Measurements from ENCODE around the gene ABLIM2. TPM values are rescaled to one million over a fixed set of nuclear protein-coding genes. Genes with fewer than 3 reads are reported as not detected.

Gene ABLIM2
- total RNA-seq, 1 donor from 2014 or later = 5.0 TPM

- DNase-seq = no peak
Observed at GRCh38 chr4:8044244-8044643, 114.4 kb downstream of the ABLIM2 start.

- DNase-seq = no peak
Observed at GRCh38 chr4:8043596-8043995, 115.0 kb downstream of the ABLIM2 start.

DNA sequence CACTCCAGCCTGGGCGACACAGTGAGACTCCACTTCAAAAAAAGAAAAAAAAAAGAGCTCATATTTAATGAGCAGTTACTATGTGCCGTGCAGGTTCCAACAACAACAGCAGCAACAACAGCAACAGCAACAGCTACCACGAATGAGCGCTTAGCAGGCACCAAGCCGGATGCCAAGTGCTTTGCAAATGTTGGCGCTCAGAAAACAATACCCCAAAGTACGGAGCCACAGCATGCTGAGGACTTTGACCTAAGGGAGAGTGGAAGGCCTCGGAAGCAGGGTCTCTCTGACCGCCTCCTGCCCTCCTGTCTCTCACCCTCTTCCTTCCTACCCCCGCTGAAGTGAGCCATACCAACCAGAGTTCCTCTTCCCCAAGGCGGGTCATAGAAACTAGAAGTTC, 116.7 kb downstream of the ABLIM2 start:
- no peak for DNase-seq

- DNase-seq = no peak
Observed at GRCh38 chr4:8041172-8041571, 117.4 kb downstream of the ABLIM2 start.

DNA sequence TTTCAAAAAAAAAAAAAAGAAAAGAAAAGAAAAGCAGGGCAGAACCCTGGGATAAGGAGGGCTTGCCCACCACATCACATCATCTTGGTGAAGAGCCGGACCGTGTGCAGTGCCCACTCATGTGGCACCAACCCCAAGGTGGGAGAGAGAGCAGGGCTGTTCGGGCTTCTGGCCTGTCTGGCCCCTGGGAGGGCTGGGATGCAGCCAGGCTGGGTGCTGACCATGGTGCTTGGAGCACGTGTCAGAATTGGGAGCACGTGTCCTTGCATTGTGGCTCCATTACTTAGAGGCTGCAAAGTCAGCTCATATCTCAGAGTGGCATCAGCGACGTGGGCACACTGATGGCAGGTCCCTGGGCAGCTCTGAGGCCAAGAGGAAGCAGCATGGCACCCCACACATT, 118.0 kb downstream of the ABLIM2 start:
- DNase-seq = no peak

DNA sequence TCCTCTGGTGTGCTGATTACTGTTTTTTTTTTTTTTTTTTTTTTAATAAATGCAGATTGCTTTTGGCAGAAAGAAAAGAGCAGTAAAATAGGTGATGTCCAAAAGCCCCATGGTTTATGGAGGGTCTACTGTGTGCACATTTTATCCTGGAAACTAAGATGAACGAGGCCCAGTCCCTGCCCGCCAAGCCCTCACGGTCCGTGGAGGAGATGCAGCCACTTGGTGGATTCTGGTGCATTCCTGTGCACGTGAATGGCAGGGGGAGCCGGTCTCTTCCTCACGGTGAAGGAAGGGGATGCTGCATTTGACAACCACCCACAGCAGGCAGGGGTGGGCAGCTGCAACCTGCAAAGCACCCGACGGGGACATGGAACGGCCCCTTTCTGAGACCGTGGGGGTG, 118.8 kb downstream of the ABLIM2 start:
- DNase-seq = no peak

GRCh38 chr4:8039290-8039689, 119.3 kb downstream of the ABLIM2 start:
- peak; percentile 9 for DNase-seq

DNA sequence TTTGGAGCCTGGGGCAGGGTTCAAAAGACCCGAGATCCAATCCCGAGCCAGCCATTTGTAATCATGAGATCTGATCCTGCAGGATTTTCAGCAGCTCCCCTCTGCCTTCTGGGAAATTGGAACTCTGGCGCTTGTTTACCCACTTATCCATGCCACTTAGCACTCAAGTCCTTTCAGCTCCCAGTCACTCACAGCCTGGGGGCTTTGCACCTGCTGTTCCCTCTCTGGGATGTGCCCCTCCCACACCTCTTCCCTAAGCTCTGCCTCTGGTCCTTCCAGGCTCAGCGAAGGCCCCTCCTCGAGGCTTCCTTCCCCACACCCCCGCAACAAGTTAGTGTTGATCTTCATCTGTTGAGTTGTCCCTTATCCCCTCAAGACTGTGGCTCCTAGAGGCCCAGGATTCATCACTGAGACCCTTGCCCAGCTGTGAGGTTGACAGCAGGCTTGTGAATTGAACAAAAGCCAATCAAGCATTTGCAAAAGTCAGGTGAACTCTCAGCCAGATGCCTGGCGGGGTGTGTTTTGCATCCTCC, 119.8 kb downstream of the ABLIM2 start:
- DNase-seq = no peak

- DNase-seq = no peak
Observed at GRCh38 chr4:8038083-8038482, 120.5 kb downstream of the ABLIM2 start.

DNA sequence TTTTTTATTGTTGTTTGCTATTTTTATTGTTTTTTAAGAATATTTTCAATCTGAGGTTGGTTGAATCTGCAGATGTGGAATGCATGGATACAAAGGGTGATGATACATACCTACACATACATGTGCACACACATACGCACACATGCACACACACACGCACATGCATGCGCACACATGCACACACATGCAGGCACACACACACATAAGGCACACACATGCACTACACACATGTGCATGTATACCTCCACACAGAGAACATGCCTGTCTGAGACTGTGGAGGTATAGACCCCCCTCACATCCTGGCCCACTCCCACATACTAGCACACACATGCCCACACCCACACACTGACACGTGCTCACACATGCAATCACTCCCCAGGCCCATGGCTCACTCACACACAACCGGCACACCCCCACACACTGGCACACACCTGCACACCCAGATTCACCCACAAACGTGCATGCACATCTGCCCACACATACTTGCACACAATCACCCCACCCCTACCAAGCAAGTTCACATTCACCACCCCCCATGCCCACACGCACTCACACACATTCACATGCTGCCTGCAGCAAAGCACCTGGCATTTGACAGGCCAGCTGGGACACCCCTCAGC, 121.4 kb downstream of the ABLIM2 start:
- no peak for DNase-seq

- no peak for DNase-seq
Observed at GRCh38 chr4:8035371-8035780, 123.2 kb downstream of the ABLIM2 start.

GRCh38 chr4:8033829-8034528, 124.6 kb downstream of the ABLIM2 start:
- DNase-seq = no peak

DNA sequence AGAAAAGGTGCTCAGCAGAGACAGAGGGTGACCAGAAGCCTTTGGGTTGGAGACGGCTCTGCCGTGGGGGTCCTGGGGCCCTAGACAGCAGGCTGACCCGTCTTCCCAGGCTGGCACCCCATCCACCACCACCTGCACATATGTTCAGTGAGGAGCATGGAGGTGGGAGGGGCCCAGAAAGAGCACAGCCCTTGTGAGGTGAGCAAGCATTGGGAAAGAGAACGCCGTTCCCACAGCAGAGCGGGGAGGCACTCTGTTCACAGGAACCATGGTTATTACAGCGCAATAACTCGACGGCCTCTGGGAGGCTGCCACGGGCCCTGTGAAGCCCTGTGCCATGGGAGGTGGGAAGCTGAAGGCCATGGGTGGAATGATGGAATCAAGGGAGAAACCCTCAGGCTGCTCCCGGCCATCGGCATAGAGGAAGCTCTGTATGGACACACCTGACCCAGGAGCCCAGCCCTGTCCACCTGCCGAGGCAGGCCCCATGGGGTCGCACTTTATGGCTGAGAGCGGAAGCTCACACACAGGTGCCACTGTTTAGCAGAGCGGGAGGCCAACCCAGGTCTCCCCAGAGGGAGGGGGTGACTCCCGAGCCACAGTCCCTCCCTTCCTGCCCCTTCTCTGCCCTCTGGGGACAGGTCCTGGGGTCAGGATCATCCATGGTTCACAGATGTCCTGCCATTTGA, 125.4 kb downstream of the ABLIM2 start:
- no peak for DNase-seq

GRCh38 chr4:8032381-8032780, 126.2 kb downstream of the ABLIM2 start:
- DNase-seq = no peak

GRCh38 chr4:8030121-8030781, 128.4 kb downstream of the ABLIM2 start:
- DNase-seq = no peak

GRCh38 chr4:8029689-8030088, 128.9 kb downstream of the ABLIM2 start:
- no peak for DNase-seq

DNA sequence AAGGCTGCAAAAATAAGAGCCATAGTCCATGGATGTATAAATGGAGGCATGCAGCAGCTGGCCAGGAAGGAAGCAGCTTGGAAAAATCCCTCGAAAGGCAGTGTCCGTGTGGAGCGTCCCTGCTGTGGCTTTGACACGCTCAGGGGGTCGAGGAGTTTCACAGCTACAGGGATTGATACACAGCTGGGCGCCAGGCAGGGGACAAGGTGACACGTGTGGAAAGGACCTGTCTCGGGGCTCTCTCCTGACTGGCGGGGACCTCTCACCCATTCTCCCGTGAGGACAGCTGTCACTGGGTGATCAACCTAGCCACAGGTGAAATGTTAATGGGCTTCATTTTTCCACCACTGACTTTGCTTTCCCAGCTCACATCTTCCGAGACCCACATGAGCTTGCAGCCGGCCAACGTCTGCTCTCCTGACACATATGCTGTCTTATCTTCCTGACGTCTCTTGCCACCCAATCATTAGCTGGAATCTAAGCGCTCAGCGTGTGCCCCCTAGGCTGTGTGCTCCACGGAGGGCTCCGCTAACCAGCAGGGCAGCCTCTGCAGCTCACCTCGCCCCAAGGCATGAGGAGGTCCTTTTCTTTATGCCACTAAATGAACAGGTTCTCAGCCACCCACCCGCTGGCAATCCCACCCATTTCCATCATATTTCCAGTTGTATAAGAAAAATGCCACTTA, 129.6 kb downstream of the ABLIM2 start:
- no peak for DNase-seq

- no peak for DNase-seq
Observed at GRCh38 chr4:8028368-8028767, 130.2 kb downstream of the ABLIM2 start.

- DNase-seq = no peak
Observed at GRCh38 chr4:8026453-8026852, 132.2 kb downstream of the ABLIM2 start.

GRCh38 chr4:8025668-8026067, 132.9 kb downstream of the ABLIM2 start:
- no peak for DNase-seq

DNA sequence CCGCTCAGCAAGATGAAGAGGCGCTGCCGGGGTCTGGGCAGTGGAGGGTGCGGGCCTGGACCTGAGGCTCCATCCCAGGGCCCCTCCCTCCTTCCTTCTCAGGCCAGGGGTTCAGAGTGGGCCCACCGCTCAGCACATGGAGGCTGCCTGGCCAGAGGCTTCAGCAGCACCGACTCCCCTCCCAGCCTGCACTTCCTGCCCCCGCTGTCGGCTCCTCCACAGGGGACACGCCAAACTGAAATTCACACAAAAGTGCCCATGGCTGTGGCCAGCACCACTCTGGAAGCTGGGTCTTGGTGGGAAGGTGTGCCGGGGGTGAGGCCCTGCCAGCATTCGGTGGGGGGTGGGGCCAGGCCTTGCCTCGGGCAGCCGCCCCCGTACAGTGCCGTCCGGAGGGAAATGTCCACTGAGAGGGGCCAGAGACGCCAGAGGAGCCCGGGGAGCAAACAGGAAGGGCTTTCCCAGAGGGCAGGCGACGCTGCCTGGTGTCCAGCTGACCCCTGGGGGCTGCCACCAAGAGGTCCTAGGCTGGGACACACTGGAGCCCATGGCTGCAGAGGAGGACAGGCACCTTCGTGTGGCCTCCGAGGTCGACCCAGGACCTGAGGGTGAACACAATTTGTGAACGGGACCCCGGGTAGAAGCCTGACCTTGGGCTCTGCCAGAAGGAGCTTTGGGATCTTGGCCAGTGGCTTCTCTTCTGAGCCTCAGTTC, 134.4 kb downstream of the ABLIM2 start:
- DNase-seq = no peak

- DNase-seq = no peak
Observed at GRCh38 chr4:8023696-8024033, 134.9 kb downstream of the ABLIM2 start.
